Stimulated activated CD4-positive, alpha-beta T cell treated with anti-CD3 and anti-CD28 coated beads, Interleukin-12 subunit alpha, Interleukin-12 subunit beta, amount 100 ng/mL, for 48 hours (primary cell): Measurements from ENCODE around the gene TCN1.
"Not testable (repeated sequence)": the region's sequence is repeated elsewhere in the genome, so short reads cannot be mapped to it uniquely, and the experiment has no call there.

Source experiments
- DNase-seq, 3 donors: peaks; one replicate each; pipeline ENCODE4 v3.0.0-alpha.2; 2020; ENCODE audit warnings: low read depth in 2 of 3, low spot score in 1 of 3

TCN1 gene, protein sequence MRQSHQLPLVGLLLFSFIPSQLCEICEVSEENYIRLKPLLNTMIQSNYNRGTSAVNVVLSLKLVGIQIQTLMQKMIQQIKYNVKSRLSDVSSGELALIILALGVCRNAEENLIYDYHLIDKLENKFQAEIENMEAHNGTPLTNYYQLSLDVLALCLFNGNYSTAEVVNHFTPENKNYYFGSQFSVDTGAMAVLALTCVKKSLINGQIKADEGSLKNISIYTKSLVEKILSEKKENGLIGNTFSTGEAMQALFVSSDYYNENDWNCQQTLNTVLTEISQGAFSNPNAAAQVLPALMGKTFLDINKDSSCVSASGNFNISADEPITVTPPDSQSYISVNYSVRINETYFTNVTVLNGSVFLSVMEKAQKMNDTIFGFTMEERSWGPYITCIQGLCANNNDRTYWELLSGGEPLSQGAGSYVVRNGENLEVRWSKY

DNA sequence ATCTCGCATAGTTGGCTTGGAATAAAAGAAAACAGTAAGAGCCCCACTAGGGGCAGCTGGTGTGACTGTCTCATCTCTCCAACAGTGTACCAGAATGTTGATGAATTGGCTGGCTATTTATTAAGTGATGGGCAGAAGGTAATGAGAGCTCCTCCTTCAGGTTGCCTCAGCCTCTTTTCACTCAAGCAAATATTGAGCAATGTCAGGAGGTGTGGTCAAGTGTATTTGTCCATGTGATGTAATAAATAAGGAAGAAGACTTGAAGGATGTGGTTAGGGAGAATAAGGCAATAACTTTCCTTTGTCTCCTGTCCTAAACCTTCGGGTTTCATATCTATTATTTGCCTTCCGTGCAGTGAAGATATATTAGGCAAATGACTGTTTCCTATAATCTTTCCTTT, at the start of gene TCN1:
Gene TCN1, minus strand, starts transcription at position 91 of the 400 bp plus-strand sequence. Its CDS starts 17 bp downstream, at position 74.
- no peak for DNase-seq

DNA sequence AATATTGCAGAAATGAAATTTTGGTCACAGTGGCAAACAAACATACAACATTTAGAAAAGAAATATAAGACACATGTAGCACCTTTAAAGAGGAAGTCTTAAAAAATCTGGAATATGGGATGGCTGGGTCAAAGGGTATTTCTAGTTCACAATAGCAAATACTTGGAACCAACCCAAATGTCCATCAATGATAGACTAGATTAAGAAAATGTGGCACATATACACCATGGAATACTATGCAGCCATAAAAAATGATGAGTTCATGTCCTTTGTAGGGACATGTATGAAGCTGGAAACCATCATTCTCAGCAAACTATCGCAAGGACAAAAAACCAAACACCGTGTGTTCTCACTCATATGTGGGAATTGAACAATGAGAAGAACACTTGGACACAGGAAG, 37.3 kb upstream of the TCN1 start:
- DNase-seq, result not testable (repeated sequence)

DNA sequence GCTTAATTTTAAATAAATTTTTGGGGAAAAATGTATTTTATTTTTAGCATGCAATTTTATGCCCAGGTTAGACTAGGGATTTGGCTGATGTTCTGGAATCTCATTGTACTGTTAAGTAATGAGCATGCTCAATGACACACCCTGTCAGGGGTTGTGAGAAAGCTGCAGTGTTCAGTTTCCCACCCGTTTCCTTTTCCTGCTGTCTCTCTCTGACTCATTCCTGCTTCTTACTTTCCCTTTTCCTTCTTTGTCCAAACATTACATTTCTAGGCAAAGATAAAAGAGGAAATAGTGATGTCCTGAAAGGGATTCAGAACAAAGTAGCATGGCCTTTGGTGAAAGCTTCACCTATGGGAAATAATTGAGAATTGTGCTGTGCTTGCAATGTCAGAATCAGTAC, 35.0 kb upstream of the TCN1 start:
- DNase-seq, result no peak

DNA sequence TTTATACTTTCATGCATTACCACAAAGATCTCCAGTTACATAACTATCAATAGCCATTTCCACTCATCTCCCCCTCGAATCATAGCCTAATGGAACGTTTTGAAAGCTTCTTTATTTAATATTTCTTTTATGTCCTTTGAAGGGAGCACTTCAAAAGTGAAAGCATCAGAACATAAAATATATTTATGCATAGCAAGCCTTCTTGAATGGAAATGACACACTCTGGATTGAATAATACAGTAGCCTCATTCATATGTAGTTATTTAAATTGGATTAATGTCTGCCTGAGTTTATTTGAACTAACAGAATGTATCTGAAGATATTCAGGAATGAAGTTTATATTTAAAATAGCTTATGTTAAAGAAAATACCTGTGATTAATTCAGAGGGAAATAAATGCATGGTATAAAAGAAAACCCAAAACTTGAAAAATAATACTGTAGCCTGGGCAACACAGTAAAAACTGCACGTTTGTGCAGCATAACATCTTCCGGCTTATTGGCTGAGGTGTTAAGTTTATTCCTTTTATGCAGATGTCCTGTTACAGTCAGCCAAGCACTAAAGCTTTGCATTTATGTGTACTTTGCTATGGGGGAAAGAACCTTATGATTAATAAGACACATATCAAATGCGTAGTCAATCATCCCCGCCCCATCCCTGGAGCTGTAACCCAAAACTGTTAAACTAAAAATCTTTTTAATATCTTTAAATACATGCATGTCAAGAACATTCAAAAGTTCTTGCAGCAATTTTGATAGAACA, 34.3 kb upstream of the TCN1 start:
- no peak for DNase-seq

DNA sequence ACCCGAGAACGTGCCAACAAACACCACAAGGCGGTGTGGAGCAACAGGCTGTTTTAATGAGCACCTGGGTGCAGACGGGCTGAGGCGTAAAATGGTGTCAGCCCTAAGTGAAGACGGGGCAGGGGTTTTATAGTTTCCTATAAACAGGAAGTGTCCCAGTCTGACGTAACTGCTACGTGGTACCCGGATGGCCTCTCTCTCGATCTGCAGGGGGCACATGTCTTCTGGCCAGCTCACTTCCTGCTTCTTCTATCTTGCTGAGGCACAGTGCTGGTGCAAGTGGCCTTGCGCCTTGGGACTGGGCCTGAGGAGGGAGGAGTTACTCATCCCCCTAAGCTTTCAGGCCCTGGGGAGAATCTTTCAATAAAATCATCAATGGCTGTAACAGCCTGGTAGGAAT, 33.2 kb upstream of the TCN1 start:
- no peak for DNase-seq

DNA sequence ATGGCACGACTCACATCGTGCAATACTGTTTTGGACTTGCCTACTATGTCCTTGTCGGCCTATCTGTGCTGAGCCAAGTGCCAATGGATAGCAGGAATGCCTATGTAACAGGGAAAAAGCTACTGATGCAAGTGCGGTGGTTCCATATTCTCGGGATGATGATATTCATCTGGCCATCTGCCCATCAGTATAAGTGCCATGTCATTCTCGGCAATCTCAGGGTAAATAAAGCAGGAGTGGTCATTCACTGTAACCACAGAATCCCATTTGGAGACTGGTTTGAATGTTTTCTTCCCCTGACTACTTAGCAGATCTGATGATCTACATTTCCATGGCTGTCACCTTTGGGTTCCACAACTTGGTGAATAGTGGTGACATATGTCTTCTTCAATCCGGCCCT, 32.4 kb upstream of the TCN1 start:
- no peak for DNase-seq

DNA sequence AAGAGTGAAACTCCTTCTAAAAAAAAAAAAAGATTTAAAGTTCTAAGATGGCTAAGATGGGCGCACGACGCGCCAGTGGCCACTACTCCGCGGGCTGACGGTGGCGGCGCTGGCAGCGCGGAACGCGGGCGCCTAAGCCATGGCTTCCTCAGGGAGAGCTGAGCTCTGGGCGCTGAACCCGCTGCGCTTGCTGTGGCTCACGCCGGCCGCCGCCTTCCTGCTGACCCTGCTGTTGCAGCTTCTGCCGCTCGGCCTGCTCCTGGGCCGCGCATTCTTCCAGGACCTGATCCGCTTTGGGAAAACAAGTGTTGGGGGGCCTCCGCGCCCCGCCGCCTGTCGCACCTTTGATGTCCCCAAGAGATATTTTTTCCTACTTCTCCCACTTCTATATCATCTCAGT, 31.8 kb upstream of the TCN1 start:
- DNase-seq, result no peak

DNA sequence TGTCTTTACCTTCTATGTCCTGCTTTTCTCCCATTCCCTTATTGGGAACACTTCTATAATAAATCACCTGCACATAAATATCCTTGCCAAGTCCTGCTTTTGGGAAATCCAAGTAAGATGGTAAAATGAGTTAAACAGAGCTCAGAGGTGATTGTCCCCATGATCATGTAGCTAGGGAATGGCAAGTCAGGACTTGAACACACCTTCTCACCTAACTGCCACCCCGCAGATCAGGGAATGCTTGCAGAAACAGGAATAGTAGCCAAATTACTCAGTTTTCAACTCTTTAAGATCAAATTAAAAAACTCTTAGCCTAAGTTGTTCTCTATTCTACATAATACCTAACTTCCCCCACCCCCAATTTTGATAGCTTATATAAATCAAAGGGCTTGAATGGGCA, 28.3 kb upstream of the TCN1 start:
- no peak for DNase-seq

DNA sequence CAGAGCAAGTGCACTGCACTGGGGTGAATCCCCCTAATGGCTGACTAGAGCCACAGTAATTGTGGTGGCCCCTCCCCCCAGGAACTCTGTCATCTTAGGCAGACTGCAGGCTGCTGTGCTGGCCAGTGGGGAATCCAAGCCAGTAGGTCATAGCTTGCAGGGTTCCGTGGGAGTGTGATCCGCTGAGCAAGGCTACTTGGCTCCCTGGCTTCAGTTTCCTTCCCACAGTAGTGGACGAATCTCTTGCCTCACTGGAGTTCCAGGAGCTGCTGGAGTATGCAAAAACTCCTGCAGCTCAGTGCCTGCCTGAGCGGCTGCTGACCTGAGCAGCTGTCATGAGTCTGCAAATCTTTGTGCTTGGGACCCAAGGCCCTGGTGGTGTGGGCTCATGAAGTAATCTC, 25.5 kb upstream of the TCN1 start:
- no peak for DNase-seq

DNA sequence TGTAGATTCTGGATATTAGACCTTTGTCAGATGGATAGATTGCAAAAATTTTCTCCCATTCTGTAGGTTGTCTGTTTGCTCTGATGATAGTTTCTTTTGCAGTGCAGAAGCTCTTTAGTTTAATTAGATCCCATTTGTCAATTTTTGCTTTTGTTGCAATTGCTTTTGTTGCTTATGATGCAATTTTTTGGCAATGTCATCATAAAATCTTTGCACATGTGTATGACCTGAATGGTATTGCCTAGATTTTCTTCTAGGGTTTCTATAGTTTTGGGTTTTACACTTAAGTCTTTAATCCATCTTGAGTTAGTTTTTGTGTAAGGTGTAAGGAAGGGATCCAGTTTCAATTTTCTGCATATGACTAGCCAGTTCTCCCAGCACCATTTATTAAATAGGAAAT, 20.9 kb upstream of the TCN1 start:
- DNase-seq, result not testable (repeated sequence)

DNA sequence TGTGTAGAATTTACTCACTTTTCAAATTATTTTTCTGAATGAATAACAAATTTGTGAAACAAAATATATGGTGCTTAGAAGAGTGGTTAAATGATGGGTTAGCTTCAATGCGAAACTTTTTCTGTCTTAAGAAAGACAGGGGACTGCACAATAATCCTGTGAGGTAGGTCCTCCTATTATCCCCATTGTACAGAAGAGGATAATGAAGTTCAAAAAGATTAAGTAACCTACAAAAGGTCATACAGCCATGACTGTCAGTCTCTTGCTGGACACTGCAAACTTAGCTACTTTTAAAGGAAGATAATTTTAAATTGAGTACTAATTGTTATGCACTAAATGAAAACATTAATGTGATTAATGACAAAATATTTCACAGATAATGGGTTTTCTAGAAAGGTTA, 17.3 kb upstream of the TCN1 start:
- DNase-seq, result no peak

DNA sequence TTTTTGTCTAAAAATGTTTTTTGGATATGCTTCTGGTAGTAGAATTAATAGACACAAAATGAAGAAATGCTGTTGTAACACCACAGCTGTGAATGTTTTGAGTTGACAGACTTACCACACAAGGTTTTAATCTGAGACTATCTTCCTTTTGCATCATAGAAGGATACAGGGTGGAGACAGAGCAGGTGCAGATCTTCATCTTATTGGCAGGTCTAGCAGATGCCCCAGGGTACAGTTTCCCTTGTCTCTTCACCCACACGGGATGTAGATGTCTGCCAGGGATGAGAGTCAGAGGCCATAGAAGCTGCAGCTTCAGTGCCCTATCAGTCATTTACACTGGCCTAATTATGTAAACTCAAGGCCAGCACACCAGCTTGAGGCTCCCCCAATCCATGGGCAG, 13.3 kb upstream of the TCN1 start:
- no peak for DNase-seq

DNA sequence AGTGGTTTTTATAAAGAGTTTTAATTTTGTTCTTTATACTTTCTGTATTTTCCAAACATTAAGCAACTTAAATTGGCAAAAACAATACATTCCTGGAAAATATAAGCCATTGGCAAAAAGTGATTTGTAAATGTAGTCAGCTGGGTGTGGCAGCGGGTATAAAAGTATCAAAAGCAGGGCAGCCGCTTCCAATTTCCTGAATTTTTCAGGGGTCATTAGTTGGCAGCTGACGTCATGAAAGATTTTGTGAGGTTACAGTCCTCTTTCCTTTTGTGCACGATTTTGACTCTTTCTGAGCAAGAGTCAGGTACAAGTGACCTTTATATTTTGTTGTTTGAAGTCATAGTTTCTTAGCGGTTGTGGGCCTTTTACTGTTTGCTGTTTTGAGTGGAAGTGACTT, 12.3 kb upstream of the TCN1 start, which contains the start of gene OOSP3:
Gene OOSP3, plus strand, starts transcription at position 208 of the 400 bp plus-strand sequence. Its CDS starts 27 bp downstream, at position 235.
- no peak for DNase-seq

DNA sequence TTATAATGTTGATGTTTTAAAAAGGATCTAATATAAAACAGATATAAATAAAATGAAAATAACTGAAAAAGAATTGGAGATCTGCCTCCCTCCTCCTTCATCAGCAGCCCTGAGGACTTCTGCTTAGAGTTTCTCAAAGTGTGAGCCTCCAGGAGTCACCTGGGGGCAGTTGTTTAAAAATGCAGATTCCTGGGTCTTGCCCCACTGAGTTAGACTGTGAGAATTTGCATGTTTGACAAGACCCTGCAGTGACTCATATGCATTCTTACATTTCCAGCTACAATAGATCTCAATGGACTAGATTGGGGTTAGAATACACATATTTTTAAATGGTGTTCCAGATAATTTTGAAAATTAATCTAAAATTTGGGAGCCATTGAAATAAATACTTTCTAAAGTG, 11.5 kb upstream of the TCN1 start:
- DNase-seq, result no peak

DNA sequence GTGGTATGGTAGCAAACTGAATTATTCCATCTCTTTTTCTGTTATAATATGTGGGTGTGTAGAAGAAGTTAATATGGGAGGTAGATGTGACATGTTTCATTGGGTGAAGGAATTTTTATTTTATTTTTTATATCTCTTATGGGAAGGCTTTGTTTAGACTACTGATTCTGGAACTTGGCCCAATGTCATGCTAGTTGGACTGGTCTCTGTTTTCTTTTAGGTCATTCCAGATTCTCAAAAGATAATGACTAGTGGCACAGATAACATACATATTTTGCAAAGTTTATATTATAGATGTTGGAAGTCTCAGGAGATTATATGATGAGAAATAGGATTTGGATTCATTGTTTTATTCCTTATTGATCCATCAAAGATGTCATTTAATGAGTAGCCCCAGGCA, 11.0 kb upstream of the TCN1 start:
- DNase-seq, result no peak

DNA sequence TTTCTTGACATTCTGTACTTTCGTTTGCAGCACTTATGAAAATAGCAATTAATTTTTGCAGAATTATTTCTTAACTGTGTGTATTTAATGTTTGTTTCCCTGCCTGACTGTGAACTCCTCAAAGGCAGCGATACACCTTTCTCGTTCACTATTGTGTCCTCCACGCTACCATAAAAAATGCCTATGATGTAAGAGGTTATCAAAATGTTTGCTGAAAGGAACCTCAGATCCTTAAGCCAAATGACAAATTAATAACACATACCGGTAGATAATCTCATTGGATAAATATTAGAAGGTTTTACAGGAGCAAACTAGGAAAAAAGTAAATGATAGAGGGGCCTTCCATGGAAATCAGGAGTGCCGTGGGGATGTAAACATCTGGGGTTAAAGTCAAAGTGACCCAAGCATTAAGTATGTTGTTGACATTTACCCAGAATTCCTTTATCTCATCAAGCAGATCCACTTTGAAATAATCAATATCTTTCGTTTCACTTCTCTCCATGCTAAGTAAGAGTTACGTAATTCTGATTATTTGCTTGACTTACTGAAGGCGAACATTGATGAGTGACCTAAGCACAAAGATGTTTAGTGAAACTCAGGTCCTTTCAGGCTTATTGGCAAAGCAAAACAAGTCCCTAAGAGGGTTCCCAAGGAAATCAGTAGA, 9.7 kb upstream of the TCN1 start:
- no peak for DNase-seq

DNA sequence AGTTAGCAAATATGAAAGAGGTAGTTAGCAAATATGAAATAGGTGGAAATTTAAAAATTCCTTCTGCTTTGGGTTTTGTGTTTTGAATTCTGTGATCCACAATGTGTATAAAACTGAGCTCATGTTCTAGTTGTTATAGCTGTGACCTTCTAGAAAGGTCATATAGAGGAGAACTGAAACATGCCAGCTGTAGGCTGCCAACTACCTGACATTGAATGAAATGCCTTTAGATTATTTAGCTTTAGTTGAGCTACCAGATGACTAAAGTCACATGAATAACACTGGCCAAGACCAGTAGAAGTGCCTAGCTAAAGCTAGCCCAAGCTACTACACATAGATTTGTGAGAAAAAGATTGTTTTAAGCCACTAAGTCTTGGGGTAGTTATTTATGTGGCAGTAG, 5.8 kb upstream of the TCN1 start:
- no peak for DNase-seq

DNA sequence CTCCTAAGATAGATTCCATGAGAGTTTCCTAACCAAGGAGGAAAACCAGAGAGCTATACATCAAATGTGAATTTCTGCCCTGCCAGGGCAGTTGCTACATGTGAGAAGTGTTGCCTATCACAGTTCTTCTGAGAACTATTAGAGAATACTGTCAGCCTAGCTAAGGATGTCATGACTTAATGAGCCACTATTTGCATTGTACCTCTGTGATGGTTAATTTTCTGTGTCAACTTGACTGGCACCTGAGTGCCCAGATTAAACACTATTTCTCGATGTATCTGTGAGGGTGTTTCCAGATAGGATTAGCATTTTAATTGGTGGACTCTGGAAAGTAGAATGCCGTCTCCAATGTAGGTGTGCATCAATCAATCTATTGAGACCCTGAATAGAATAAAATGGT, 1.7 kb upstream of the TCN1 start:
- no peak for DNase-seq

DNA sequence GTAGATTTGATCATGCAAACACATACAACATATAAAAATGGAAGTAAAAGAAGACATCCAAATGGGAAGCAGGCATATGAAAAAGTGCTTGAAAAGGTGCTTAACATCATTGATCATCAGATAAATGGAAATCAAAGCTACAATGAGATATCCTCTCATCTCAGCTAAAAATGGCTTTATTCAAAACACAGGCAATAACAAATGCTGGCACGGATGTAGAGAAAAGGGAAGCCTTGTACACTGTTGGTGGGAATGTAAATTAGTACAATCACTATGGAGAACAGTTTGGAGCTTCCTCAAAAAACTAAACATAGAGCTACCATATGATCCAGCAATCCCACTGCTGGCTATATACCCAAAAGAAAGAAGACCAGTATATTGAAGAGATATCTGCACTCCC, 549 bp upstream of the TCN1 start:
- DNase-seq, result no peak

DNA sequence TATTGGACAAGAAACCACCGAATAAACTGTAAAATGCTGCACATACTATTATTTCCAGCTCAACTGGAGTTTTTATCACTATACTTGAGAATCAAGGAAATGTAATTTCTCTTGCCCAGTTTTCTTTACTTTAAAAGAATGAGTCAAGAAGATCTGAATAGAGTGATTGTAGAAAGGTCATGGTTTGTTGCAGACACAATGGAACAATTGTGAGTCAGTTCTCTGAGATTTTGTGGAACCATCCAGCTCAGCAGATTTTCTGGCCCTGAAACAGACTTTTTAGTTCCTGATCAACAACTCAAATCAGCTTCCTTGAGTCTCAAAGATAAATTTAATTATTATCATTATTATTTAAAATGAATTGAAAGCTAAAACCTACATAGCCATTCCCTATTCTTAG, 1.3 kb downstream of the TCN1 start:
- DNase-seq, result no peak

DNA sequence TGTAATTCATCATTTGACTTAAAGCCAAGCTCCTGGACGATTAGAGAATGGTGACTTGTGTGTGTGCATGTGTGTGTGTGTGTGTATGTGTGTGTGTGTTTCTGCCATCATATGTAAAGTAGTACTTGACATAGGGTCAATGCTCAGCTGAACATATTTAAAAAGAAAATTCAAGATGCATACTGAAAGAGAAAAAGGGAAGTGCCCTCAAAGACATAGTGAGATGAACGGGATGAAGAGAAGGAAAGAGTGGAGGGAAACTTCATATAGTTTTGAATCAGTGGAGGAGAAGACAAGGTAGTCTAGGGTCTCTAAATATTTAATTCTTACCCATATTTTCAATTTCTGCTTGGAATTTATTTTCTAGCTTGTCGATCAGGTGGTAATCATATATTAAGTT, 4.0 kb downstream of the TCN1 start:
- no peak for DNase-seq

DNA sequence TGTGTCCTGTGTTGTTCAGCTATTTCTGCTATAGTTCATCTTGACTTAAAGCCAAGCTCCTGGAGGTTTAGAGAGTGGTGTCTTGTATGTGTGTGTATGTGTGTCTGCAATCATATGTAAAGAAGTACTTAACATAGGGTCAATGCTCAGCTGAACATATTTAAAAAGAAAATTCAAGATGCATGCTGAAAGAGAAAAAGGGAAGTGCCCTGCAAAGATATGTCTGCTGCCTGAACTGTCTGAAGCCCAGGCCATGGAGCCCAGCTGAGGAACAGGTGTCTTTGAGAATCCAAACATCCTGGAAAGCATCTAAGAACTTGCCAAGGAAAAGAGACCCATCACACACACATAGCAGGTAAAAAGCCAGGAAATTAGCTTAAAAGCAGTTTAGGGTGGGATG, 6.6 kb downstream of the TCN1 start:
- no peak for DNase-seq
